ENCODE measurements around the gene LY9.

GRCh38 chr1:160799641-160800040 is 3.7 kb downstream of the LY9 start:
- no peak for TF ChIP-seq POLR2AphosphoS5 (IDR thresholded peaks at IDR 0.05)
- no peak for TF ChIP-seq CTCF (IDR thresholded peaks at IDR 0.05)

Data from upper lobe of left lung (tissue), 4 donors.